ENCODE measurements around the gene NEK7. TPM values are rescaled to one million over a fixed set of nuclear protein-coding genes. Genes with fewer than 3 reads are reported as not detected.
A peak's percentile ranks its signal among the peaks of the same experiment; 100 is the strongest.

NEK7 gene
- total and polyA plus RNA-seq, 9 of the 15 experiments (the other 6 are each of a cell fraction or from before 2014, with no cell fraction given) = 8.5 to 37.3 (median 27.7) TPM

- TF ChIP-seq AFF4 (CRISPR knock-in tag; IDR thresholded peaks at IDR 0.05) (no peak), RBM22 (IDR thresholded peaks at IDR 0.05; ENCODE audit: low read depth, low read length, poor library complexity, severe bottlenecking) (peak; percentile 74), ZNF274 (IDR thresholded peaks at IDR 0.05; ENCODE audit: borderline replicate concordance, low read depth, low read length) (no peak), CEBPZ (IDR thresholded peaks at IDR 0.05; ENCODE audit: borderline replicate concordance, low read depth, low read length) (peak; percentile 9; the same call in 1 of the 2 replicates), MNT (conservative IDR thresholded peaks at IDR 0.05) (0 out of 4 replicates have a peak, but pooled peaks of 1 of the 2 experiments have one; percentile 9), THAP7 (CRISPR knock-in tag; IDR thresholded peaks at IDR 0.05) (no peak), ZNF212 (CRISPR knock-in tag; IDR thresholded peaks at IDR 0.05) (no peak), NFE2L1 (tag; IDR thresholded peaks at IDR 0.05; ENCODE audit: borderline replicate concordance, low read depth) (no peak), ZBTB34 (CRISPR knock-in tag; IDR thresholded peaks at IDR 0.05) (no peak), ZNF830 (CRISPR knock-in tag; IDR thresholded peaks at IDR 0.05) (peak; percentile 83; the same call in 1 of the 2 replicates), ZNF277 (CRISPR knock-in tag; IDR thresholded peaks at IDR 0.05; ENCODE audit: borderline replicate concordance) (0 out of 2 replicates have a peak, but pooled peaks have one; percentile 32), GABPB1 (CRISPR knock-in tag; IDR thresholded peaks at IDR 0.05) (peak; percentile 47; the same call in 1 of the 2 replicates), BCL6 (CRISPR knock-in tag; IDR thresholded peaks at IDR 0.05) (no peak), E2F3 (CRISPR knock-in tag; IDR thresholded peaks at IDR 0.05) (peak; percentile 57; the same call in 1 of the 2 replicates)
Measured at GRCh38 chr1:198157241-198157846, 546 bp downstream of the NEK7 start (continued).
